ENCODE results near the gene JADE2.

- TF ChIP-seq CTCF (IDR thresholded peaks at IDR 0.05) (no peak), POLR2A (IDR thresholded peaks at IDR 0.05) (no peak), EP300 (IDR thresholded peaks at IDR 0.05) (no peak), POLR2AphosphoS5 (IDR thresholded peaks at IDR 0.05) (no peak)
Measured at GRCh38 chr5:134606726-134607125, 81.3 kb downstream of the JADE2 start.

Measured in sigmoid colon (tissue), 4 donors.